ENCODE measurements around the gene UNC45A. TPM values are rescaled to one million over a fixed set of nuclear protein-coding genes. Genes with fewer than 3 reads are reported as not detected.

The UNC45A gene
- polyA plus RNA-seq, 2 donors = 35.0 to 47.9 TPM

DNA sequence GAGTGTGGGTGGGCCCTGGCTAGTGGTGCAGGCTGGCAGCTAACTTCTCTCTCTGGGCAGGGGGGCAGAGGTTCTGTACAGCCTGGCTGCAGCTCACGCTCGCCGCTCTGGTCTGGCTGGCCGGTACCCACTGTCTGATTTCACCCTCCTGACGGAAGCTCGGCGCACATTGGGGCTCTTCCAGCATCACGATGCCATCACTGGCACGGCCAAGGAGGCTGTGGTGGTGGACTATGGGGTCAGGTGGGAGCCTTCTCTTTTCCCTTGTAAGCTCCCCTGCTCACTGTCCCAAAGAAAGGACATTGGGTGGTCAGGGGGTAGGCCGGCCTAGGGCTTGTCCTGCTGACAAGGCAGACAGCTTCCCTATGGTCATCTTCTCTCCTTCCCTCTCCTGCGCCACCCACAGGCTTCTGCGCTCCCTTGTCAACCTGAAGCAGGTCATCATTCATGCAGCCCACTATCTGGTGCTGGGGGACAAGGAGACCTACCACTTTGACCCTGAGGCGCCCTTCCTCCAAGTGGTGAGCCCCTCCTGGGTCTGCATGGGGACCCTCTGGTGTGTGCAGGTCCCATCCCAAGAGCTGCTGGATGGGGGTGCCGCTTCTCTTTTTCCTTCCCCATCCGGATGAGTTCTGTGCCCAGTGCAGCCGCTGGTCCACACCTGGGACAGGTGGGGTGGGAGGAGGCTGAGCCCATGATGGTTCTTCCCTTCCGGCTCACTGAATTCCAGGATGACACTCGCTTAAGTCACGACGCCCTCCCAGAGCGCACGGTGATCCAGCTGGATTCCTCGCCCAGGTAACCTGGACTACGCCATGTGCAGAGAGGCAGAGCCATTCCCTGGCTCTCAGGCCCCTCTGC is 24.4 kb upstream of the UNC45A start:
- H3K36me3 ChIP-seq (ENCODE audit: control insufficient read depth in 2 of 2, insufficient read depth in 2 of 2, low read length in 1 of 2) = peaks cover 44 to 73% of the 10 kb centered on the region in 2 donors

GRCh38 chr15:90911302-90911623 is 23.8 kb upstream of the UNC45A start:
- Histone ChIP-seq H3K4me1 (ENCODE audit: control insufficient read depth in 2 of 2, insufficient read depth in 2 of 2, low read length in 1 of 2) (no peaks in the 10 kb centered on the region), H3K27me3 (ENCODE audit: control insufficient read depth in 1 of 2, insufficient read depth in 2 of 2, low read length in 2 of 2) (no peaks in the 10 kb centered on the region), H3K4me3 (ENCODE audit: low read depth in 1 of 2, low read length in 2 of 2) (no peak overlapping the region), H3K36me3 (ENCODE audit: control insufficient read depth in 2 of 2, insufficient read depth in 2 of 2, low read length in 1 of 2) (peaks cover 38 to 71% of the 10 kb centered on the region in 2 donors), H3K9me3 (ENCODE audit: control insufficient read depth in 2 of 2, insufficient read depth in 1 of 2, low read depth in 1 of 2, low read length in 1 of 2) (no peaks in the 10 kb centered on the region), H3K27ac (ENCODE audit: low read depth in 2 of 2, low read length in 1 of 2) (no peak overlapping the region)
- WGBS, 2 donors = 89 to 91% methylated on average over 19 of the region's 19 CpGs

More for the DNA sequence above, 24.4 kb upstream of the UNC45A start:
- Histone ChIP-seq H3K27me3 (ENCODE audit: control insufficient read depth in 1 of 2, insufficient read depth in 2 of 2, low read length in 2 of 2) (no peaks in the 10 kb centered on the region), H3K4me1 (ENCODE audit: control insufficient read depth in 2 of 2, insufficient read depth in 2 of 2, low read length in 1 of 2) (no peaks in the 10 kb centered on the region), H3K9me3 (ENCODE audit: control insufficient read depth in 2 of 2, insufficient read depth in 1 of 2, low read depth in 1 of 2, low read length in 1 of 2) (no peaks in the 10 kb centered on the region), H3K4me3 (ENCODE audit: low read depth in 1 of 2, low read length in 2 of 2) (no peak overlapping the region), H3K27ac (ENCODE audit: low read depth in 2 of 2, low read length in 1 of 2) (no peak overlapping the region)
- WGBS, 2 donors = 94 to 96% methylated on average over 22 to 24 of the region's 24 CpGs

DNA sequence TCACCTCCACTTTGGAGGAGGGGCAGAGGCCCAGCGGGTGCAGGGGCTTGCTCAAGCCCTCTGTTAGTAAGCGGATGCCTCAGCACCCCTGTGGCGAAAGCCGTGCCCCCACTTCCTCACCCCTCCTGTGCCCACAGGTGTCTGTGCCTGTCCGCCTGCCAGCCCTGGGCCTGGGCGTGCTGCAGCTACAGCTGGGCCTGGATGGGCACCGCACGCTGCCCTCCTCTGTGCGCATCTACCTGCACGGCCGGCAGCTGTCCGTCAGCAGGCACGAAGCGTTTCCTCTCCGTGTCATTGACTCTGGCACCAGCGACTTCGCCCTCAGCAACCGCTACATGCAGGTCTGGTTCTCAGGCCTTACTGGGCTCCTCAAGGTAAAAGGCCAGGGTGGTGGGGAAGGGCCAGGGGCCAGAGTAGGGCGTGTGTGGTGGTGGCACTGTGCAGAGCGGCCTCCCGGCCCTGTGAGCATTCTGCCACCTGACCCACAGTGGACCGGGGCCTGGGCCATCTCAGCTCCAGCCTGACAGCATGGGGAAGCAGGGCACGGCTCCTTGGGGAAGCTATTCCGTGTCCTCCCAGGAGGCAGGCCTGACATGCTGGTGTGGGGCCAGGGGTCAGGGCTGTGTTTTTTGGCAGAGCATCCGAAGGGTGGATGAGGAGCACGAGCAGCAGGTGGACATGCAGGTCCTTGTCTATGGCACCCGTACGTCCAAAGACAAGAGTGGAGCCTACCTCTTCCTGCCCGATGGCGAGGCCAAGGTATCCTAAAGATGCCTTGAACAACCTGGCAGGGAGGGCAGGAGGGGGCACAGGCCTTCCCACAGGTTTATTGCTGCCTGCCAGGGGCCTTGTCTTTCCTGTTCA is 22.9 kb upstream of the UNC45A start:
- no peaks in the 10 kb centered on the region for H3K9me3 ChIP-seq (ENCODE audit: control insufficient read depth in 2 of 2, insufficient read depth in 1 of 2, low read depth in 1 of 2, low read length in 1 of 2)
- H3K36me3 ChIP-seq (ENCODE audit: control insufficient read depth in 2 of 2, insufficient read depth in 2 of 2, low read length in 1 of 2) = peaks cover 33 to 68% of the 10 kb centered on the region in 2 donors
- H3K4me1 ChIP-seq (ENCODE audit: control insufficient read depth in 2 of 2, insufficient read depth in 2 of 2, low read length in 1 of 2) = no peaks in the 10 kb centered on the region
- no peaks in the 10 kb centered on the region for H3K27me3 ChIP-seq (ENCODE audit: control insufficient read depth in 1 of 2, insufficient read depth in 2 of 2, low read length in 2 of 2)
- no peak overlapping the region for H3K27ac ChIP-seq (ENCODE audit: low read depth in 2 of 2, low read length in 1 of 2)
- H3K4me3 ChIP-seq (ENCODE audit: low read depth in 1 of 2, low read length in 2 of 2) = no peak overlapping the region
- 94 to 95% methylated on average over 30 of the region's 30 CpGs for WGBS, 2 donors

- Histone ChIP-seq H3K4me3 (ENCODE audit: low read depth in 1 of 2, low read length in 2 of 2) (no peak overlapping the region), H3K27me3 (ENCODE audit: control insufficient read depth in 1 of 2, insufficient read depth in 2 of 2, low read length in 2 of 2) (no peaks in the 10 kb centered on the region), H3K27ac (ENCODE audit: low read depth in 2 of 2, low read length in 1 of 2) (no peak overlapping the region), H3K9me3 (ENCODE audit: control insufficient read depth in 2 of 2, insufficient read depth in 1 of 2, low read depth in 1 of 2, low read length in 1 of 2) (no peaks in the 10 kb centered on the region), H3K4me1 (ENCODE audit: control insufficient read depth in 2 of 2, insufficient read depth in 2 of 2, low read length in 1 of 2) (peaks cover 0 to 3% of the 10 kb centered on the region in 2 donors), H3K36me3 (ENCODE audit: control insufficient read depth in 2 of 2, insufficient read depth in 2 of 2, low read length in 1 of 2) (peaks cover 33 to 70% of the 10 kb centered on the region in 2 donors)
- 97% methylated on average over 7 of the region's 7 CpGs for WGBS, 2 donors
These were observed 22.4 kb upstream of the UNC45A start for GRCh38 chr15:90912770-90913075.

DNA sequence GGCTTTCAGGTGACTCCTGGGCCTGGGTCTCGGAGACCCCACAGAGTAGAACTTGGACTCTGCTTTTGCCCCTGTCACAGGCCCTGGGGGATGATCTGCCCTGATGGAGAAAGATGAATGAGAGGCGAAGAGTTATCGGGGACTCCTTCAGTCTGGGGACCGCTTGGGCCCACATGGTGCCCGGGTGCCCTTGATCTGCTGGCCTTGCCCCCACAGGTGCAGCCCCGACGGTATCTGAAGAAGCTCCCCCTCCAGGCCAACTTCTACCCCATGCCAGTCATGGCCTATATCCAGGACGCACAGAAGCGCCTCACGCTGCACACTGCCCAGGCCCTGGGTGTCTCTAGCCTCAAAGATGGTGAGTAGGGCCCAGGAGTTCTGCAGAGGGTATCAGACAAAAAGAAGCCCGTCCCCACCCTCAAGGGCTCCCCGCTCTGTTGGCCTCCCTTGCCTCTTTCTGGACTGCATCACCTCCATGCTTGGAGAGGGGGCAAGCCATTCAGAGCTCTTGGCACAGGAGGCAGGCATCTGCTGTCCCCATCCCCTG is 21.6 kb upstream of the UNC45A start:
- H3K36me3 ChIP-seq (ENCODE audit: control insufficient read depth in 2 of 2, insufficient read depth in 2 of 2, low read length in 1 of 2) = peaks cover 36 to 77% of the 10 kb centered on the region in 2 donors
- 93 to 94% methylated on average over 12 of the region's 12 CpGs for WGBS, 2 donors
- no peaks in the 10 kb centered on the region for H3K27me3 ChIP-seq (ENCODE audit: control insufficient read depth in 1 of 2, insufficient read depth in 2 of 2, low read length in 2 of 2)
- no peak overlapping the region for H3K4me3 ChIP-seq (ENCODE audit: low read depth in 1 of 2, low read length in 2 of 2)
- H3K4me1 ChIP-seq (ENCODE audit: control insufficient read depth in 2 of 2, insufficient read depth in 2 of 2, low read length in 1 of 2) = peaks cover 0 to 3% of the 10 kb centered on the region in 2 donors
- no peak overlapping the region for H3K27ac ChIP-seq (ENCODE audit: low read depth in 2 of 2, low read length in 1 of 2)
- H3K9me3 ChIP-seq (ENCODE audit: control insufficient read depth in 2 of 2, insufficient read depth in 1 of 2, low read depth in 1 of 2, low read length in 1 of 2) = no peaks in the 10 kb centered on the region

- Histone ChIP-seq H3K27ac (ENCODE audit: low read depth in 2 of 2, low read length in 1 of 2) (no peak overlapping the region), H3K36me3 (ENCODE audit: control insufficient read depth in 2 of 2, insufficient read depth in 2 of 2, low read length in 1 of 2) (peaks cover 36 to 78% of the 10 kb centered on the region in 2 donors), H3K4me3 (ENCODE audit: low read depth in 1 of 2, low read length in 2 of 2) (no peak overlapping the region), H3K9me3 (ENCODE audit: control insufficient read depth in 2 of 2, insufficient read depth in 1 of 2, low read depth in 1 of 2, low read length in 1 of 2) (no peaks in the 10 kb centered on the region), H3K27me3 (ENCODE audit: control insufficient read depth in 1 of 2, insufficient read depth in 2 of 2, low read length in 2 of 2) (no peaks in the 10 kb centered on the region), H3K4me1 (ENCODE audit: control insufficient read depth in 2 of 2, insufficient read depth in 2 of 2, low read length in 1 of 2) (peaks cover 0 to 3% of the 10 kb centered on the region in 2 donors)
- 90 to 91% methylated on average over 22 of the region's 22 CpGs for WGBS, 2 donors
These were observed 20.6 kb upstream of the UNC45A start for GRCh38 chr15:90914305-90915080.

- peaks cover 0 to 3% of the 10 kb centered on the region in 2 donors for H3K4me1 ChIP-seq (ENCODE audit: control insufficient read depth in 2 of 2, insufficient read depth in 2 of 2, low read length in 1 of 2)
- H3K9me3 ChIP-seq (ENCODE audit: control insufficient read depth in 2 of 2, insufficient read depth in 1 of 2, low read depth in 1 of 2, low read length in 1 of 2) = no peaks in the 10 kb centered on the region
- WGBS, 2 donors = 71 to 82% methylated on average over 7 of the region's 7 CpGs
- no peaks in the 10 kb centered on the region for H3K27me3 ChIP-seq (ENCODE audit: control insufficient read depth in 1 of 2, insufficient read depth in 2 of 2, low read length in 2 of 2)
- H3K27ac ChIP-seq (ENCODE audit: low read depth in 2 of 2, low read length in 1 of 2) = no peak overlapping the region
- H3K4me3 ChIP-seq (ENCODE audit: low read depth in 1 of 2, low read length in 2 of 2) = no peak overlapping the region
- H3K36me3 ChIP-seq (ENCODE audit: control insufficient read depth in 2 of 2, insufficient read depth in 2 of 2, low read length in 1 of 2) = peaks cover 38 to 82% of the 10 kb centered on the region in 2 donors
These were observed 19.8 kb upstream of the UNC45A start for GRCh38 chr15:90915216-90915807.

DNA sequence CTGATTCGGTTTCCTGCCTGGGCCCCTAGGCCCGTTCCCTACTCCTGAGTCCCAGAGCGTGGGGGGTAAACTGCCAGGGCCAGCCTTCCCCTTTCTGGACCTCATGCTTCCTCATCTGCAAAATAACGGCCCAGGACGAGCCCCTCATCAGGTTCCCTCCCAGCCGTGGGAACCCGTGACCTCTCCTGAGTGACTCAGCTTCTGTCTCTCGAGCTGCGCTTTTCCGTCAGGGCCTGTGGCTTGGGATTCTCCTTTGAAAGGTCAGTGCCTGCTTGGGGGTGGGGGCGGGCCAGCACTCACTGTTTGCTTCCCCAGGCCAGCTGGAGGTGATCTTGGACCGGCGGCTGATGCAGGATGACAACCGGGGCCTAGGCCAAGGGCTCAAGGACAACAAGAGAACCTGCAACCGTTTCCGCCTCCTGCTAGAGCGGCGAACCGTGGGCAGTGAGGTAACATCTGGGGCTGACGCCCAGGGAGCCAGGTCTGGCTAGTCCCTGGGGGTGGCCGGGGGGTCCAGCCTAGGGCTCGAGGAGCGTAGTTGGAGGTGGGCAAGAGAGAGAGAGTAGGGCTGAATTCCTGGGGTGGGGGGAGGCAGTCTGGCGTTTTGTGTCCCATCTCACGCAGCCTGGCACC is 19.2 kb upstream of the UNC45A start:
- Histone ChIP-seq H3K36me3 (ENCODE audit: control insufficient read depth in 2 of 2, insufficient read depth in 2 of 2, low read length in 1 of 2) (peaks cover 36 to 77% of the 10 kb centered on the region in 2 donors), H3K4me1 (ENCODE audit: control insufficient read depth in 2 of 2, insufficient read depth in 2 of 2, low read length in 1 of 2) (peaks cover 0 to 3% of the 10 kb centered on the region in 2 donors), H3K9me3 (ENCODE audit: control insufficient read depth in 2 of 2, insufficient read depth in 1 of 2, low read depth in 1 of 2, low read length in 1 of 2) (no peaks in the 10 kb centered on the region), H3K4me3 (ENCODE audit: low read depth in 1 of 2, low read length in 2 of 2) (no peak overlapping the region), H3K27ac (ENCODE audit: low read depth in 2 of 2, low read length in 1 of 2) (no peak overlapping the region), H3K27me3 (ENCODE audit: control insufficient read depth in 1 of 2, insufficient read depth in 2 of 2, low read length in 2 of 2) (no peaks in the 10 kb centered on the region)
- 72 to 81% methylated on average over 24 to 25 of the region's 25 CpGs for WGBS, 2 donors
